NT2/D1 (cell line): ENCODE results near the gene CENPQ.
"Not testable (repeated sequence)": the region's sequence is repeated elsewhere in the genome, so short reads cannot be mapped to it uniquely, and the experiment has no call there.

ENCODE experiments used
- DNase-seq: peaks from one replicate; pipeline ENCODE4 v3.0.0-alpha.2; 2011; ENCODE audit warnings: low read depth, low spot score
- H3K27me3 ChIP-seq: 2 replicates; pipeline ENCODE4 v1.6.0; 2011; ENCODE audit warnings: mild to moderate bottlenecking; ENCODE audit not compliant: insufficient read length, insufficient read depth
- H3K36me3 ChIP-seq: 2 replicates; pipeline ENCODE4 v1.6.1; 2011; ENCODE audit warnings: mild to moderate bottlenecking, low read length, mixed read lengths; ENCODE audit not compliant: insufficient read depth, insufficient read length
- H3K4me1 ChIP-seq: 2 replicates; pipeline ENCODE4 v1.5.1; 2011; ENCODE audit not compliant: insufficient read depth, insufficient read length
- H3K4me3 ChIP-seq: 2 replicates; pipeline ENCODE4 v1.5.1; 2011; ENCODE audit warnings: low read depth; ENCODE audit not compliant: insufficient read length
- H3K9ac ChIP-seq: 2 replicates; pipeline ENCODE4 v1.6.0; 2011; ENCODE audit warnings: low read depth; ENCODE audit not compliant: insufficient read length
- H3K9me3 ChIP-seq: 2 replicates; pipeline ENCODE4 v1.5.1; 2011; ENCODE audit warnings: mild to moderate bottlenecking, low read length; ENCODE audit not compliant: insufficient read depth
- SUZ12 ChIP-seq: IDR thresholded peaks from 2 replicates; pipeline ENCODE4 v1.6.1; 2011; ENCODE audit not compliant: insufficient read length, insufficient read depth; ENCODE audit errors: extremely low read depth
- YY1 ChIP-seq: IDR thresholded peaks from 2 replicates; pipeline ENCODE4 v1.6.1; 2011; ENCODE audit not compliant: insufficient read length, insufficient read depth
- ZNF274 ChIP-seq: IDR thresholded peaks from 2 replicates; pipeline ENCODE4 v1.6.1; 2011; ENCODE audit warnings: mild to moderate bottlenecking, low read depth, low read length

Gene CENPQ

GRCh38 chr6:49479308-49479970 is 16.3 kb downstream of the CENPQ start:
- TF ChIP-seq ZNF274 (no peak), YY1 (no peak), SUZ12 (no peak)
- Histone ChIP-seq H3K9ac (no peak overlapping the region), H3K4me3 (no peak overlapping the region), H3K27me3 (no peaks in the 10 kb centered on the region), H3K36me3 (peaks cover 15% of the 10 kb centered on the region), H3K4me1 (no peaks in the 10 kb centered on the region), H3K9me3 (peaks cover 24% of the 10 kb centered on the region; the same call in 1 of the 2 replicates)
- DNase-seq, result no peak

GRCh38 chr6:49481846-49482245 is 18.7 kb downstream of the CENPQ start:
- not testable (repeated sequence) for H3K27me3 ChIP-seq, H3K9ac ChIP-seq, H3K4me3 ChIP-seq, DNase-seq, H3K4me1 ChIP-seq
- peaks cover 24% of the 10 kb centered on the region; the same call in 1 of the 2 replicates for H3K9me3 ChIP-seq
- peaks cover 24% of the 10 kb centered on the region for H3K36me3 ChIP-seq

DNA sequence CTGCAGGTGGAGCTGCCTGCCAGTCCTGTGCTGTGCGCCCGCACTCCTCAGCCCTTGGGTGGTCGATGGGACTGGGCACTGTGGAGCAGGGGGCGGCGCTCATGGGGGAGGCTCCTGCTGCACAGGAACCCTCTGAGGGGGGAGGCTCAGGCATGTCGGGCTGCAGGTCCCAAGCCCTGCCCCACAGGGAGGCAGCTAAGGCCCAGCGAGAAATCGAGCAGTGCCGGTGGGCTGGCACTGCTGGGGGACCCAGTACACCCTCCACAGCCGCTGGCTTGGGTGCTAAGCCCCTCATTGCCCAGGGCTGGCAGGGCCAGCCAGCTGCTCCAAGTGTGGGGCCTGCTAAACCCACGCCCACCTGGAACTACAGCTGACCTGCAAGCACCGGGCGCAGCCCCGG is 20.2 kb downstream of the CENPQ start:
- Histone ChIP-seq H3K9me3 (peaks cover 19% of the 10 kb centered on the region; the same call in 1 of the 2 replicates), H3K36me3 (peaks cover 24% of the 10 kb centered on the region)
- H3K27me3 ChIP-seq, H3K9ac ChIP-seq, H3K4me1 ChIP-seq, DNase-seq, H3K4me3 ChIP-seq: not testable (repeated sequence)

- no peaks in the 10 kb centered on the region for H3K4me1 ChIP-seq
- no peak for DNase-seq
Measured at GRCh38 chr6:49490633-49491032, 27.5 kb downstream of the CENPQ start.

DNA sequence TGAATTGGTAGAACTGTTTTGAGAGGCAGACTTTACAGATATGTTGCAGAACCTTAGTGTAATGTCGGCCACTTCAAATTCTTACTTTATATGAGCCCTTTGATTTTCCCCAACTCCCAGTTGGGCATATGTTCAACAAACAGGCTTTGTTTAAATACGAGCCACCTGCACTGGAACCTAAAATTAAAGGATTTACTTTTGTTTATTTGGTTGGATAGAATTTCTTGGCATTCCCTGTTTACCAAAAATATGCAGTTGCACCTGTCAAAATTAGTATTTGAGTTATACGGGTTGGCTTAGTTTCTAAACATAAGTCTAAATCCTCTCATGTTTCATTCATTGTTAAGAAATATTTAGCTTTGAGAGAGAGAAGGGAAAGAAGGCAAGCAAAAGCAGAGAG is 34.1 kb downstream of the CENPQ start:
- Histone ChIP-seq H3K9me3 (no peaks in the 10 kb centered on the region), H3K4me3 (no peak overlapping the region), H3K4me1 (no peaks in the 10 kb centered on the region), H3K27me3 (no peaks in the 10 kb centered on the region), H3K9ac (no peak overlapping the region), H3K36me3 (no peaks in the 10 kb centered on the region)
- no peak for TF ChIP-seq SUZ12
- no peak for TF ChIP-seq YY1
- no peak for TF ChIP-seq ZNF274
- no peak for DNase-seq

More at GRCh38 chr6:49490633-49491032, 27.5 kb downstream of the CENPQ start:
- Histone ChIP-seq H3K27me3 (no peaks in the 10 kb centered on the region), H3K4me3 (no peak overlapping the region), H3K9ac (no peak overlapping the region), H3K36me3 (peaks cover 21% of the 10 kb centered on the region), H3K9me3 (no peaks in the 10 kb centered on the region)
- no peak for TF ChIP-seq YY1
- no peak for TF ChIP-seq ZNF274
- TF ChIP-seq SUZ12, result no peak

DNA sequence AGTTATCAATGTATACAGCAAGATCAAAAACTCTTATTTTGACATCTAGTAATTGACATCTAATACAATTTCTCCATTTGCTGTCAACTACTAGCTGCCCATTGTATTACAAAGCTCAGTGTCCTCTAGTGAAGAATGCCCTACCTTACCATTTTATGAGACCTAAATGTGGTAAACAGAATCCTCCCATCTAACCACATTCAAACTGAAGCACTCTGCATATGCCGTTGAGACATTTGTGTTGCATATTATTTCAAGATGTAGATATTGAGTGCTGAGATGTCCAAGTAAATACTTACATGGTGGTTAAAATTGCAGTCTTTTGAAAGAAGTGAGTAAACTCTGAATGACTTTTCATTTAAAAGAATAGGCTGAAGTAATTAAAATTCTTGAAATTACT is 36.0 kb downstream of the CENPQ start:
- no peaks in the 10 kb centered on the region for H3K27me3 ChIP-seq
- H3K4me3 ChIP-seq, result no peak overlapping the region
- no peak for TF ChIP-seq YY1
- no peak for TF ChIP-seq SUZ12
- no peak for DNase-seq
- no peak overlapping the region for H3K9ac ChIP-seq
- no peaks in the 10 kb centered on the region for H3K4me1 ChIP-seq
- H3K9me3 ChIP-seq, result no peaks in the 10 kb centered on the region
- no peaks in the 10 kb centered on the region for H3K36me3 ChIP-seq

DNA sequence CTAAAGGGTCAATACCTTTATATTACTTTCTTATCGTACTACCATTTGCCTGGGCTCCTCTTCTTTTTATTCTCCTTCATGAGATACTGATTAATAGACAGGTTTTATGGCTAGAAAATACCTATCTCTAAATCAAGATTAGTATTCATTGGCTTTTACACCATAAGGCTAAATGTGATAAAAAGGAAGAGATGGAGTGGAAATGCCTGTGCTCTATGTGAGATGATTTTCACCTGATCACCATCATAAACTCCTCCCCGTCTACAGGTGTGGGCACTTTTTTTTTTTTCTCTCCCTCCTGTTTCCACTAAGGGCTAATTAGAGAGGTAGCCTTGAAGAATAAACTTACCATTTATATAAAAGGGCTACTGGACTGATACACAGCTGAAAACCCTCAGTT is 36.5 kb downstream of the CENPQ start, which contains the start of gene GLYATL3:
TSS of gene GLYATL3 (plus strand) at position 301 of the 400 bp plus-strand sequence. CDS start 12,068 bp downstream, outside the sequence.
- no peaks in the 10 kb centered on the region for H3K27me3 ChIP-seq
- H3K9ac ChIP-seq, result no peak within 1 kb of the TSS
- no peak within 1 kb of the TSS for H3K4me3 ChIP-seq
- no peaks in the 10 kb centered on the region for H3K4me1 ChIP-seq
- no peaks in the 10 kb centered on the region for H3K9me3 ChIP-seq
- no peak for TF ChIP-seq YY1
- TF ChIP-seq SUZ12, result no peak
- no peak for DNase-seq
- no peaks in the 10 kb centered on the region for H3K36me3 ChIP-seq

DNA sequence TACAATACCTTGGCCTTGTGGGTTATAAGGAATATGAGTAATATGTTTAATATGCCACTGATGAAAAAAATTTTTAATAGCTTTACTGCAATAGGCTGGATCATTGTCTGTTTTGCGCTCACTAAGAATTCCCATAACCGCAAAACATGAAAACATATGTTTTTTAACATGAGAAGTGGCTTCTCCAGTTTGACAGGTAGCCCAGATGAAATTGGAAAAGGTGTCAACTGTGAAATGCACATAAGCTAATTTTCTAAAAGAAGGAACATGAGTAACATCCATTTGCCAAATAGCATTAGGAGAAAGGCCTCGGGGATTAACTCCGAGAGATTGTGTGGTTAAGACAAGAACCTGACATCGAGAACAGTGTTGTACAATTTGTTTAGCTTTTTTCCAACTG is 41.5 kb downstream of the CENPQ start:
- DNase-seq, result no peak
- TF ChIP-seq ZNF274 (no peak), YY1 (no peak), SUZ12 (no peak)
- H3K4me3 ChIP-seq, result no peak overlapping the region
- no peaks in the 10 kb centered on the region for H3K36me3 ChIP-seq
- no peaks in the 10 kb centered on the region for H3K4me1 ChIP-seq
- no peak overlapping the region for H3K9ac ChIP-seq
- H3K9me3 ChIP-seq, result 0 out of 2 replicates have a peak, but pooled peaks cover 4% of the 10 kb centered on the region
- H3K27me3 ChIP-seq, result no peaks in the 10 kb centered on the region
